ENCODE results near the gene GABARAPL1.
A peak's percentile ranks its signal among the peaks of the same experiment; 100 is the strongest.
"Not testable (repeated sequence)": the region's sequence is repeated elsewhere in the genome, so short reads cannot be mapped to it uniquely, and the experiment has no call there.

The GABARAPL1 gene

DNA sequence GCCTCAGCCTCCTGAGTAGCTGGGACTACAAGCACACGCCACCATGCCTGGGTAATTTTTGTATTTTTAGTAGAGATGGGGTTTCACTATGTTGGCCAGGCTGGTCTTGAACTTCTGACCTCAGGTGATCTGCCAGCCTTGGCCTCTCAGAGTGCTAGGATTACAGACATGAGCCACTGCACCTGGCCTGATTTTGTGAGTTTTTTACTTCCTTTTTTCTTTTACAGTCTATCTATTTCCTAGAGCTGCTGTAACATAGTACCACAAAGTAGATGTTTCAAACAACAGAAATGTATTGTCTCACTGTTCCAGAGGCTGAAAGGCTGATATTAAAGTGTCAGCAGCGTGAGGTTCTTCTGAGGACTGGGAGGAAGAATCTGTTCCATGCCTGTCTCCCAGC lies 8.2 kb upstream of the GABARAPL1 start:
- DNase-seq, result not testable (repeated sequence)

DNA sequence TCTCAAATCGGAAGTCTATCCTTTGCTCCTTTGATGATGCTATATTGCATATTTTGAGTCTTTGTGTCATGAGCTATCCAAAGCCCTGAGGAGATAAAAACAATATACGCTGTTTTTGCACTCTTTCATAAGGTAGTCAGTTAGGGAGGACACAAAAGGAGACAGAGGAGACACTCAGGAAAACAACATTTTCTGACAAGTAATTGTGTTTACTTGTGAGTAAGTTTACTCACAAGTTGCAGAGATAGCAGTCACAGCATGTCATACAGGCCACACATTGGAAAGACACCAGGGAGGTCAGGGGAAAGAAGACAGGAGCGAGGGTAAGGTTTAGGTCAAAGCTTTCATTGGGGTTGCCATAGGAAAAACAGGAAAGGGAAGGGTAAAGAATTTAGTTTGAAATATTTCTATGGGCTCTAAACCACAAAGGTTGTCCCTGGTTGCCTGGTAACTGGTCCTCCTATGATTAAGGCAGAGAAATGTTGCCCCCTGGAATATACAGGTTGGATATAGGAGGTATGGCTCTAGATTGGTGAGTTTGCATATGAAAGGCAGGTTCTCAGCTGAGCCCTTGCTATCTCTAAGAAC lies 7.4 kb upstream of the GABARAPL1 start:
- peak; percentile 34 for DNase-seq

DNA sequence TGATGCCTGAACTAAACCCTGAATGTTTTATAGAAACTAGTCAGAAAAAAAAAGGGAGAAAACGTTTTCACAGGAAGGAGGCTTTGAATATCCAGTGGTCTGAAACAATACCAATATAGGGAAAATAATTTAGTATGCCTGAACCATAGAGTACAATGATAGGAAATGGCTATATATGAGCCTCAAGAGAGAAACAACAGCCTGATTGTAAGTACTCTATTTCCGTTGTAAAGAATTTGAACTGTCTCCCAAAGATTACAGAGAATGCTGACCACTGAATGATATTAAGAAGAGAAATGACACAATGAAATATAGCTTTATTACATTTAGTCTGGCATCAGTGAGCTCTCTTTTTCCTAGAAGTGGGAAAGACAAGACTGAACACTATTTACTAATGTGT lies 5.5 kb upstream of the GABARAPL1 start:
- no peak for DNase-seq

DNA sequence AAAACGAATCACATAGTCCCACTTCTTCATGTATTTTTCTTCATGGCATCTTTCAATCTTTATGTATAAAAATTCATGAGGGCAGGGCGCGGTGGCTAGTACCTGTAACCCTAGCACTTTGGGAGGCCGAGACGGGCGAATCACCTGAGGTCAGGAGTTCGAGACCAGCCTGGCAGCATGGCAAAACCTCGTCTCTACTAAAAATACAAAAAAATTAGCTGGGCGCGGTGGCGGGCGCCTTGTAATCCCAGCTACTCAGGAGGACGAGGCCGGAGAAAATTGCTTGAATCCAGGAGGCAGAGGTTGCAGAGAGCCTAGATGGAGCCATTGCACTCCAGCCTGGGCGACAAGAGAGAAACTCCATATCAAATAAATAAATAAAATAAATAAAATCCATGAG lies 2.5 kb upstream of the GABARAPL1 start:
- DNase-seq, result no peak

DNA sequence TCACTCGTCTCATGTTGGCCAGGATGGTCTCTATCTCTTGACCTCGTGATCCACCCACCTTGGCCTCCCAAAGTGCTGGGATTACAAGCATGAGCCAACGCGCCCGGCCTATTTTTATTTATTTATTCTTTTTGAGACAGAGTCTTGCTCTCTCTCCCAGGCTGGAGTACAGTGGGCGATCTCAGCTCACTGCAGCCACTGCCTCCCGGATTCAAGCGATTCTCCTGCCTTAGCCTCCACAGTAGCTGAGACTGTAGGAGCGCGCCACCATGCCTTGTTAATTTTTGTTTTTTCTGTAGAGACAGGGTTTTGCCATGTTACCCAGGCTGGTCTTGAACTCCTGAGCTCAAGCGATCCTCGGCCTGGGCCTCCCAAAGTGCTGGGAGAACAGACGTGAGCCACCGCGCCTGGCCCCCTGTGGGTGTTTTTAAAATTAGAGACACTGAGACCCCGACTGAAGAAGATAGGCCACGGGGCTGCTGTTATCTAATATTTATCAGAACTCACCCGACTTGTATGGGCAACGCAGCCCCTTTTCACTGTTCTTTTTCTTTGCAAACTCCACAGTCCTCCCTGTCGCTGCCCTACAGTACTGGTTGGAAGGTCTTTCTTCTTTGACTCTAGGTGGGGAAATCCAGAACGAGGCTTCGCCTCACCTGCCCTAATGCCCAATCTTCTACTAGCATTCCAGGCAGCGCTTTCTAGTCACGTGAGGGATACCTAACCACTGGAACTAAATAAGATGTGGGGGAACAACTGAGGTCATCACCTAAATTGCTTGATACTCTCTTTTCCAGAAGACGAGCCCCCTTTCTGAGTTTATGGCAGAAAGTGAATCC lies 1.4 kb upstream of the GABARAPL1 start:
- DNase-seq, result no peak

GRCh38 chr12:10211940-10212738 lies 538 bp upstream of the GABARAPL1 start:
- DNase-seq, result peak; percentile 98

- DNase-seq, result peak; percentile 81
Observed at GRCh38 chr12:10213168-10214135, 775 bp downstream of the GABARAPL1 start.

GRCh38 chr12:10214136-10214894 lies 1.6 kb downstream of the GABARAPL1 start:
- DNase-seq, result peak; percentile 75

DNA sequence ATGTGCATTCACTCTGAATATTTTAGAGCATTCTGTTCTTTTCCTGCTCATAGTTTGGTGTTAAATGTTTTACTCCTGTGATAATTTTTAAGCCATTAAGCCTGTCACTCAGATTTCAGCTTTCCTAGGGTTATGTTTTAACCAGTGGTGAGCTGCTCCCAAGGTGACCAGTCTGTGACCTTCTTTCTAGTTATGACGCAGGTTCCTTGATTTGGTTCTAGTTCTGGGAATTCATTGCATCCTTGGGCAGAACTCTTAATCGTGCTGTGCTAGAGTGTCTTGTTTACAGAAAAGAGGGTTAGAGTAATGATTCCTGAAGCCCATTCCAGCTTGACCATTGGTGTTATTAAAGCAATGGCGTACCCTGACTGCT lies 2.2 kb downstream of the GABARAPL1 start:
- DNase-seq, result no peak

GRCh38 chr12:10215436-10215835 lies 2.8 kb downstream of the GABARAPL1 start:
- no peak for DNase-seq

DNA sequence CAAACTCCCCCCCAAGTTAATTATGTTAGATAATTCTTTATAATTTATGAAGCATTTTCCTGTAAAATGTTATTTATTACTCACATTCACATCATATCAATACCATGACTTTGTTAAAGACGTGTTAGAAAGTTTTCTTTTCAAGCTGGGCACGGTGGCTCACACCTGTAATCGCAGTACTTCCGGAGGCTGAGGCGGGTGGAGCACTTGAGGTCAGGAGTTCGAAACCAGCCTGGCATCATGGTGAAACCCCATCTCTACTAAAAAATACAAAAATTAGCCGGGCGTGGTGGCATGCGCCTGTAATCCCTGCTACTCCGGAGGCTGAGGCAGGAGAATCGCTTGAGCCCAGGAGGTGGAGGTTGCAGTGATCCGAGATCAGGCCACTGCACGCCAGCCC lies 3.3 kb downstream of the GABARAPL1 start:
- DNase-seq, result not testable (repeated sequence)

GRCh38 chr12:10218021-10218420 lies 5.3 kb downstream of the GABARAPL1 start:
- no peak for DNase-seq

- peak; percentile 7 for DNase-seq
Observed at GRCh38 chr12:10220398-10221077, 7.9 kb downstream of the GABARAPL1 start.

- DNase-seq, result no peak
Observed at GRCh38 chr12:10221846-10222245, 9.2 kb downstream of the GABARAPL1 start.

GRCh38 chr12:10223208-10223607 lies 10.5 kb downstream of the GABARAPL1 start:
- DNase-seq, result no peak

- DNase-seq, result not testable (repeated sequence)
Observed at GRCh38 chr12:10225426-10225825, 12.7 kb downstream of the GABARAPL1 start.

DNA sequence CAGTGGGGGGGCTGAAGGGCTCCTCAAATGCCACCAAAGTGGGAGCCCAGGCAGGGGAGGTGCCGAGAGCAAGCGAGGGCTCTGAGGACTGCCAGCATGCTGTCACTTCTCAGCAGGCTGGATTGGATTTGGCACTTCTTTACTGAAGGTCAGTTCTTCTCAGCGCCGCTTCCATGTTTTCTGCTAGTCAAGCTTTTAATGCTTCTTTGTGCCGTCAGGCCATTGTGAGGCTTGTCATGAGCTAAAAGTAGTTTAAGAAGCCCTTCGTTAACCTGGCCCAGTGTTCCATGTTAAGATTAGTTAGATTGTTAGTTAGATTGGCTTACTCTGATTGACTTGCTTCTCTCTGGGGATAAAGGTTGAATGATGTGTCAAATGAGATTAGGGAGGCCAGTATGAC lies 13.4 kb downstream of the GABARAPL1 start:
- DNase-seq, result no peak

GRCh38 chr12:10226731-10227130 lies 14.1 kb downstream of the GABARAPL1 start:
- no peak for DNase-seq

- DNase-seq, result no peak
Observed at GRCh38 chr12:10227648-10228047, 15.0 kb downstream of the GABARAPL1 start.

- DNase-seq, result no peak
Observed at GRCh38 chr12:10234562-10234961, 21.9 kb downstream of the GABARAPL1 start.
